Measurements from ENCODE around the gene PRXL2B.

PRXL2B gene

DNA sequence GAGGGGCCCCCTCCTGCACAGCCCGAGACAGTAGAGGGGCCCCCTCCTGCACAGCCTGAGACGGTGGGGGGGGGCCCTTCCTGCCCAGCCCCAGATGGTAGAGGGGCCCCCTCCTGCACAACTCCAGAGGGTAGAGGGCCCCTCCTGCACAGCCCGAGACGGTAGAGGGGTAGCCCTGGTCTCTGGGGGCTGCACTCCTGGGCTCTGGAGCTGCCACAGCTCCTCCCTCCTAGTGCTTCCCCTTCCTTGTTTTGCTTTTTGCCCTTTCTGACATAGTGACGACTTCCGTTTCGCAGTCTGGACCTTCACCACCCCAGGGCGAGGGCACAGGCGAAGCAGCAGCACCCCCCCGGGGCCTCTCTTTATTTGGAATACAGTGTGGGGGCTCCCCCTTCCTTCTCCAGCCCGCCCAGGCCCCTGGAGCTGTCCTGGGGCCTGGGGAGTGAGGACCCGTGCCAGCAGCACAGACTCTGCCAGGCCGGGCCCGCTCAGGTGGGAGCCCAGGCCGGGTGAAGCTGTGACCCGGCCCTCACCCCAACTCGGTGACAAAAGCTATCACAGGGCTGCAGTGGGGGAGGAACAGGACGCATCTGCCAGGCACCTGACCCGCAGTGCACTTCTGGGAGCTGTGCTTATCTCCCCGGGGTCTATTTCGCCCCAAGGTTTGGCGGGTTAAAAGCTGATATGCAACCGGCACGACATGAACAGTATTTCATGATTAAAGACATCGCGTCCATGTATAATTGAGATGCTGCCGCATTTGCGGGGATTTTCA lies 1.1 kb upstream of the PRXL2B start:
- DNase-seq (ENCODE audit: low read depth): peak; percentile 57

DNA sequence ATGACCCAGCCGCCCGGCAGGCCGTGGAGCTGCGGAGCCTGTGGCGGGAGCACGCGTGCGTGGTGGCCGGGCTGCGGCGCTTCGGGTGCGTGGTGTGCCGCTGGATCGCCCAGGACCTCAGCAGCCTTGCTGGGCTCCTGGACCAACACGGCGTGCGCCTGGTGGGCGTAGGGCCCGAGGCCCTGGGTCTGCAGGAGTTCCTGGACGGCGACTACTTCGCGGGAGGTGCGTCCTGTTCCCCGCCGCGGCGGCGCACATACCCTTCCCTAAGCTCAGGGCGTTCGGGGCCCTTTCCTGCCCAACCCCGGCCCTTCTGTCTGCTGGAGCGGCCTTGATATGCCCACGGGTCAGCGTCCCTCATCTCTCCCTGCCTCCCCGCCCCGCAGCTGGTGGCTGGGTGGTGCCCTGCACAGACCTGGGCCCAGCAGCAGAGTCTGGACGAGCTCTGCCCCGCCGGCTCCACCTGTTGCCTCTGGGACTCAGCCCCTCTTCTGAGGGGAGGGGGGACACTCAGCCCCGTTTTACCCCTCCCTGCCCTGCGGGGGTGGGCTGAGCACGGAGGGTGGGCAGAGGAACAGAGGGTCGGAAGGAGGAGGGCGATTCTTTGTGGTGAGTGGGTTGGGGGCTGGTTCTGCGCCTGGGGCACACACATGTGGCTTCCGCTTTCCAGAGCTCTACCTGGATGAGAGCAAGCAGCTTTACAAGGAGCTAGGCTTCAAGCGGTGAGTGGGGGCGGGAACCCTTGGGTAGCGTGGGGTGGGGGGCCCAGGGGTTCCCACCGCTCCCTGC lies 688 bp downstream of the PRXL2B start:
- no peak for DNase-seq (ENCODE audit: low read depth)

DNA sequence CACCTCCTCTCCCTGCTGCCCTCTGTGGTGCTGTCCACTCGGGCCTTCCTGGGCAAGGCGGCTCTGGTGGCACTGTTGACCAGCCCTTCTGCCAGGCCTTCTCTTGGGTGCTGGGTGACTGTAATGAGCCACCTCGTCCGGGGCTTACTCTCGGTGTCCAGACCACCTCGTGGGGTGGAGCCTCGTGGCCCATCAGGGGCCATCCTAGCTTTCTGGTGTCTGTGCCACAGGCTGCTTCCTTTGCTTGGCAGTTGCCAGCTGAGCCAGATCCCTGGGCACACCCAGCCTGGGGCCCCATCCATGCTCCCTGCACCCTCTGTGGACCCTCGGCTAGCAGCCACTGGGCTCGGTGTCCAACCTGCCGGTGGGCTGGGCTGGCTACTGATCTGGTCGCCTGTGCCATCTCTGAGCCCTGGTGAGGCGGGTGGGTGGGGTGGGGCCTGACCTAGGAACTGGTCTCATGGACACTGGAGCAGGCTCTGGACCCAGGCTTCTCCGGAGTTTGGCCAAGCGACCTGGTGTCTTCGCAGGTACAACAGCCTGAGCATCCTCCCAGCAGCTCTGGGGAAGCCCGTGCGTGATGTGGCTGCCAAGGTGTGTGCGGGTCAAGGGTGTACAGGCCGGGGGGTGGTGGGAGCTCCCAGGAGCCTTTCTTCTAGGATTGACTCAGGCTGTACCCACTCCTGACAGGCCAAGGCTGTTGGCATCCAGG lies 1.4 kb downstream of the PRXL2B start:
- no peak for DNase-seq (ENCODE audit: low read depth)

DNA sequence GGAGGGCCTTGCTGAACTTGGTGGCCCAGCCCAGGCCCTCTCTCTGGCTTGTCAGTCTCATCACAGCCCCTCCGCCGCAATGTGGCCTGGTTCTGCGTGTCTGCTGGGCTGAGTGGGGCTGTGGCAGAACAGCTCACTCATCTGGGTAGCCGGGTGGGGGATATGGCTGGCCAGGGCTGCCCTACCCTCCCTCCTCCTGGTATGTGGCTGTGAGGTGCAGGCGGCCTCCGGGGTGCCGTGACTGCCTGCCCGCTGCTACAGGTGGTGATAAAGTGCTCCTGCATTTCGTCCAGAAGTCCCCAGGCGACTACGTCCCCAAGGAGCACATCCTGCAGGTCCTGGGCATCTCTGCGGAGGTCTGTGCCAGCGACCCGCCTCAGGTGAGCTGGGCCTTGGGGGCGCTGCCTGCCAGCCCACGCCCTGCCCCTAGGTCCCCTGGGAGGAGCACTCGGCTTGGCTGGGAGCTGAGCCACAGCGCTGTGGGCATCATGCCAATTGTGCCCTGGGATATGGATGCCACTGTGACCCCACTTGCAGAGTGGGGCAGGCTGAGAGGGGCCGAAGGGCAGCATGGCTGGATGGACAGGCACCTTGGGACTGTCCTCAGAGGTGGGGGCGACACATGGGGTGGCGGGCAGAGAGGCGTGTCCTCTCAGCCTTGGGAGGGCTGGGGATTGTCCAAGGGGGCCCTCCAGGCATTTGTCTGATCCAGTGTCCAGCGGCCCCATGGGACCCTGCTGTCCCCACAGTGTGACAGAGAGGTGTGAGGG lies 2.3 kb downstream of the PRXL2B start:
- no peak for DNase-seq (ENCODE audit: low read depth)

DNA sequence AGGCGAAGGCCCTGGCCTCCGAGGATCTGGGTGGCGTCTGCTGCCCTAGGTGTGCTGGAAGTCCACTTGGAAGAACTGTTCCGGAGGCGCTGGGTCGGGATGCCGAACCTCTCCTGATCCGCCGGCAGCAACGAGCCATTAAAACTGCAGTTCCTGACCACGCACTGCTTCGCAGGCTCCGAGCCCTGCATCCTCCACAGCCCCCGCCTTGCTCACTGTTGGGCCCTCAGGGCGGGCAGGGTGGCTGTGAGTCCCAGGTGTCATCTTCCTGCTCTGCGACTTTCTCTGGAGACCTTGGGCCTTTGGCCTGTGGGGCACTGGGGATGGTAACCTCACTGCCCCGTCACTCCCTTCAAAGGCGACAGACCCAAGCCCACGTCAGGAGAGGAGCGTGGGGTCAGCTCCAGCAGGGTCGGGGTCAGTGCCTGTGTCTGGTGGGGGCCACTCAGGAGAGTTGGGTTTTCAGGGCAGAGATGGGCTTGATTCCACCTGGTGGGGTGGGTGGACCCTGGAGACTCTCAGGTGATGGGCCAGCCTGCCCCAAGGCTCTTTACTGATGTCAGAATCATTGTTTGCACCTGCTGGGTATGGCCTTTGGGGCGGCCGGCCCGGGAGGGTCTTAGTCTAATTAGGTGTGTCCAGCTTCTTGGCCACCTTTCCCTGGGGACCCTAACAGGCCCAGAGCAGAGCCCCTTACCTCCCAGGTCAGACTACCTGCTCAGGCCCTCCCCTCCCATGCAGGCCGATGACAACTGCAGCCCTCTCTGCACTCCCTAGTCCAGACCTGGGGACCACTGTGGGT lies 3.1 kb downstream of the PRXL2B start:
- DNase-seq (ENCODE audit: low read depth): no peak

DNA sequence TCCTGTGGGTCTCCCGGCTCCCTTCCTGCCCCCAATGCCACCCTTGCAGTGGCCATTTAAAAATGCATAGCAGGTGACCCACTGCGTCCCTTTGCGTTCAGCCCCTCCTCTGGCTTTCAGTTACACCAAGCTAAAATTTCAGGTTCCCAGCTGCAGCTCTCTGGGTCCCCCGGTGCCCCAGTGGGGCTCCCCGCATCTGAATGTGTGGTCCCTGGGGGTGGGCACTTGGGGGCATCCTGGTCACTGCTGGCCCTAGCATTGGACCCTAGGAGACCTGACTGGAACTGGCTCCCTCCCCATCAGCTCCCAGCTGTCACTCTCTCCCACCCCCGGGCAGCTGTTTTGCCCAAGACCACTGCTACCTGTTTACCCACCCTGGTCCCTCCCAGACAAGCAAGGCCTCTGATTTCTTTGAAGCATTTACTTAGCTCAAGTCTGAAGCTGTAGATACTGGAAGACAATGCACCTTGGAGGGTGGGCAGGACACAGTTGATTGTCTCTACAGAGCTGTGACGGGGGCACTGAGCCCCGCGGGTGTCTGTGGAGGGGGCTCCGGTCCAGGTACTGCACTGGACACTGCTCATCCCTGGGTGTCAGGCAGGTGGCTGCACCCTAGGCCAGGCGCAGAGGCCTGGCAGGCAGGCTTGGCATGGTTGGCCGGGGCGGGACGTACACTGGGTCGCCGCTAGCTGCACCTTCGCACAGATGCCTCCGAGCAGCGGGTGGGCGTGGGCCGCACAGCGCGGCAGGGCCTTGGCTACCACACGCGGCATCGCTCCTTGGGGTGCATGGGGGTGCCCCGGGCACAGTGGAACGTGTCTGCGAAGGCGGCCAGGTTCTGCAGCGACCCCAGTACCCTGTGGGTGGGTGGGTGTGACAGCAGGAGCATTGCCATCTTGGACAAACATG lies 3.9 kb downstream of the PRXL2B start:
- no peak for DNase-seq (ENCODE audit: low read depth)

DNA sequence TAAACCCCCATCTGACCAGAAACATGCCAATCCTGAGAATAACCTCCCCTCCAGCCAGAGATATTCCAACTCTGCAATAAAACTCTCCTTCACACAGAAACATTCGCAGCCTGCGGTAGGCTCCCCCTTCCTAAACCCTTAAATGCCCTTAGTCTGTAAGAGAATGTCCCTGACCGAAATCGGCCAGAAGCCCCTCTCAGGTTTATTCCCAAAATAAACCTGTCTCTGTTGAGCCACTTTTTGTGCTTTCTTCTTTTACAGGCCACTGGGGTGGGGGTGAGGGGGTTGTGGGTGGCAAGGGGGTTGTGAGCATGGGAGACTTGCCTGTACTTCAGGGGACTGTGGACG lies 4.6 kb downstream of the PRXL2B start:
- DNase-seq (ENCODE audit: low read depth): no peak

DNA sequence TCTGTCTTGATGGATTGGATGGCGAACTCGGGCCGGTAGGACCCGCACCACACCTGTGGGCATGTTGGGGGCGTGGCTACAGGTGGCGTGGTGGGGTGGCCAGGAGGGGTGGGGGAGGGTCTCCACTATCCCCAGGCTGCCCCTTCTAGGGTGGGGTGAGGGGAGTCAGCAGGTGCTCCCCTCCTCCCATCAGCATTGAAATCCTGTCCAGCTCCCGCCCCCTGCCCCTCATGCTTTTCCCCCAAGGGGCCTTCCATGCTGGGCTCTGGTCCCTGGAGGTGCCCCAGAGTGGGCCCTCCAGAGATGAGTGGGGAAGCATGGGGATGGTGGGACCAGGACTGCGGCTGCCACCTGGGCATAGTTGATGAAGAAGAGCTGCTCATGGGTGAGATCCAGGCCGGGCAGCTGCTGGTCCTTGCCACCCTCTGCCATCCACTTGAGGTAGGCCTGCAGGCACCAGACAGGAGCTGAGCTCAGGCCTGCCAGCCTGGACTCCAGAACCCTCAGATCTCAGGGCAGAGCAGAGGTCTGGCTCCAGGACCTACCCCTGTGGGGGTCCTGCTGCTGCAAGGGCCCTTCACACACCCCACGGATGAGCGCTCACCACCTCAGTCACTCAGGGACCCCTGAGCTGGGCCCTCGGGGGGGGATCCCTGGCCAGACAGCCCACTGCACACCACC lies 5.1 kb downstream of the PRXL2B start:
- no peak for DNase-seq (ENCODE audit: low read depth)

DNA sequence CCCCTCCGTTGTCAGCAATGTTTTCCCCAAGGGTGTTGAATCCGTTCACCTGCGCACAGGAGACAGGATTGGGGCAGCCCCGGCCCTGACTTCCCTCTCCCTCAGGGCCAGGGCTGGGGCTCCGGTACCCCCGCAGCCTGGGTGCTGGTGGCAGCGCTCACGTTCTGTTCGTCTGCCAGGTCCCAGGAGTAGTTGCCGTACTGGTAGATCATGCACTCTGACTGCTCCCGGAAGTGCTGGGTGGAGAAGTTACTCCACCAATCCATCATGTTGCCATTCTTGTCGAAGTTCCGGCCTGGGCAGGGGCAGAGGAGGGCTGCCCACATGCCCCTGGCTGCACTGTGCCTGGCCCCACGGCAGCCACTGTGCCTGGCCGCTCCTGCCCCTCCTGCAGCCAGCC lies 6.1 kb downstream of the PRXL2B start:
- no peak for DNase-seq (ENCODE audit: low read depth)

DNA sequence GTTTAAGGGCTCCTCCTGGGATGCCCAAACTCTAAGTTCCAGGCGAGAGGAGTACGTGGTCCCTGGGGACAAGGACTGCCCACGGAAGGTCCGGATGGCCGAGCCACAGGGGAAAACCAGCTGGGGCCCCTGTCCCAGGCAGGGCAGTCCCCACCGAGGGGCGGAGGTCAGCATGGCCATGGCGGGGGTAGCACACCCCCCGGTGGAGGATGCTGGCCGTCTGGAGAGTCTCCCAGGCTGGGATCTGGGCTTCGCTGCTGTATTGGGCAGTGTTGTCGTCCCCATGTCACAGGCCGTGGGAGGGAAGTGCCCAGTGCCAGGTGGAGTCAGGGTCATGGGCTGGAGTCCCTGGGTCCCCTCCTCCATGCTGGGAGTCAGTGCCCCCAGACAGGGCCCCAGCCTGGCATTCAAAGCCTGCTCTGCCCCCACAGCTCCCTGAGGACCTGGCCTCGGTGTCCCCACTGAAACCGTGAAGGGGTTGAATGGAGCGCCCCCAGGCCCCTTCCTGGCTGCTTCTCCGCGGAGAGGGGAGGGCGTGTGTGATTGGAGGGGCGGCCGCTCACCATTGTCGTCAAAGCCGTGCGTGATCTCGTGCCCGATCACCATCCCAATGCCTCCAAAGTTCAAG lies 6.8 kb downstream of the PRXL2B start:
- DNase-seq (ENCODE audit: low read depth): no peak

DNA sequence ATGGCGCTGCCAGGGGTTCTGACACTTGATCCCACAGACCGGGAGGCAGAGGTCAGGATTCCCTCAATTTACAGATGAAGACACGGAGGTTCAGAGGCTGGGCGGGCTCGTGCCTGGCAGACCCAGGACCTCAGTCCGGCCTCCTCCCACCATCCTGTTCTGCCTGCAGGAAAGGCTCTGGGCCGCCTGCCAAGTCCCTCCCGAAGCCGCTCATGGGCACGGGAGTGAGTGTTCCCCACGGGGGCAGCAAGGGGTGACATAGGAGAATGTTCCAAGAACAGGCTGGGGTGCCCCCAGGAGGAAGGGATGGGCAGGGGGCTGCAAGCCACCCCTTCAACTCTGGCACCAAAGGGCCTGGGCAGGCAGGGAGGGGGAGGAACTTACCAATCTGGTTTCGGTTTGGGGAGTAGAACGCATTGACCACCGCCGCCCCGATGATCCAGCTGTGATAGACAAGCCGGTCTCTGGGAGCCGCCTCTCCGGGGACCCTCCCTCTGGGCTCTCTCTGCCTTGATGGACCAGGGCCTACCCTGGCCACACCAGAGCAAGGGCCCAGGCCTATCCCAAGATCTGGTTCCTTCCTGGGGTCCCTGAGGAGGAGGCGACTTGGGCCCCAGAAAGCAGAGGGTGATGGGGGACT lies 7.5 kb downstream of the PRXL2B start:
- no peak for DNase-seq (ENCODE audit: low read depth)

DNA sequence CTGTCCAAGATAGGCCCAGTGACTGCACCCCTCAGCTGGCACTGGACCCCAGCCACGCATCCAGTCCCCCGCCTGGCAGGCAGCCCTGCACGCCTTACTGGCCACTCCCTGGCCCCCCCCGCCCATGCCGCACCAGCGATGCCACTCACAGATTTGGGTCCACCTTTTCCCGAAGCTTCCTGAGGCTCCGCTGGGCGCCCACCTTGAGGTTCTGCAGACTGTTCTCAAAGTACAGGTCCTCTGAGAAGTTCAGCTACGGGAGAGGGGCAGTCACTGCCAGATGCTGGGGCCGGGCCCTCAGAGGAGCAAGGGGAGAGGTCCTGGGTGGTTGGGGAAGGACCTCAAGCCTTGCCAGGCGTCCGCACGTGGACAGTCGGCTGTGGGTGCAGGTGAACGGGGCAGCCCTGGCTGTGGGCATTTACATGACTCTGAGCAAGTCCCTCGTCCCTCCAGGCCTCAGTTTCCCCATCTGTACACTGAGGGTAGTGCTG lies 8.1 kb downstream of the PRXL2B start:
- no peak for DNase-seq (ENCODE audit: low read depth)

DNA sequence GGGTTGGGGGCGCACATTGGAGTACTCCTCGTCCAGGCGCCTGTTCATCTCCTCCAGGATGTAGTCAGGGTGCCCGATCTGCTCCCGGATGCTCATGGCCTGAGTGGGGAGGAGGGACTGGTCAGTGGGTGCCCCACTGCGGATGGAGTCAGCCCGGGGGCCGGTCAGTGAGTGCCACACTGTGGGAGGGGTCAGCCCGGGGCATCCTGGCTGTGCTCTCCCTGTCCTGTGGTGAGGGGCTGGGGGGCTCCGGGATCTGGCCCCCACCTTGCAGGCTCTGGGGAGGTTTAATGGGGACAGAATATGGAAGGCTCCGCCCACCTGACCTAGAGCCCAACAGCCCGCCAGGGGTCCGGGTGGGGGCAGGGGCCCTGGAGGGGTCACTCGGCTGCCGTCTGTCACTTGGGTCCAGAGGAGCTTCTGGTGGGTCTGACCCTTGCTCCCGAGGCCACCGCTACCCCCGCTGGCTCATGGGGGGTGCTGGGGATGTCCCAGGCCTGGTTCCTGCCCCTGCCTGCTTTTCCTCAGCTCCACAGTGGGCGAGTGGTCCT lies 8.8 kb downstream of the PRXL2B start:
- DNase-seq (ENCODE audit: low read depth): no peak

DNA sequence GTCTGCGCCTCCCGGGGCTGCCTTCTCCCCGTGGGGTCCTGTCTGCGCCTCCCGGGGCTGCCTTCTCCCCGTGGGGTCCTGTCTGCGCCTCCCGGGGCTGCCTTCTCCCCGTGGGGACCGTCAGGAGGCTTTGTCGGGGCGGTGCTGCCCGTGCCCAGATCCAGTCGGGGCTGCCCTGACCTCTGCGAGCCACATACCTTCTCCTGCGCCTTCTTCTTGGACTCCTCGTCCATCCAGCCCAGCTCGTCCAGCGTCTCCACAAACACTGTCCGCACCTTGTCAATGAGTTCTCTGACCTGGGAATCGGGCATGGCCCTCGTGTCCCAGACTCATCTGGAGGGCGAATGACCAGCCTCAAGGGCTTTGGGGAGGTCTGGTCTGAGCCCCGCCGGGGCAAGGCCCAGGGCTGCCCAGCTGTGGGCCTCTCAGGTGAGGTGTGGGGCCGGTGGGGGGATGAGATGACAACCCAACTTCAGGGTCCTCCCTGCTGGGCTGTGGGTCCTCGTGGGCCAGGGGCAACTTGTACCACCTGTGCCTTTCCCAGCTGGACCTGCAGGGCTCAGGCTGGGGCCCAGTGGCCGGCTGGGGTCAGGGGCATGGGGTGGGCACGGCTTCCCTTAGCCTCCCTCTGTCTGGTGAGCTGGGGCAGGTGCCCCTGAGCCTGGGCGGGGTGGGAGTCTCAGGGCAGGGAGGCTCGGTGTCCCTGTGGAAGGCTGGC lies 9.4 kb downstream of the PRXL2B start:
- no peak for DNase-seq (ENCODE audit: low read depth)

DNA sequence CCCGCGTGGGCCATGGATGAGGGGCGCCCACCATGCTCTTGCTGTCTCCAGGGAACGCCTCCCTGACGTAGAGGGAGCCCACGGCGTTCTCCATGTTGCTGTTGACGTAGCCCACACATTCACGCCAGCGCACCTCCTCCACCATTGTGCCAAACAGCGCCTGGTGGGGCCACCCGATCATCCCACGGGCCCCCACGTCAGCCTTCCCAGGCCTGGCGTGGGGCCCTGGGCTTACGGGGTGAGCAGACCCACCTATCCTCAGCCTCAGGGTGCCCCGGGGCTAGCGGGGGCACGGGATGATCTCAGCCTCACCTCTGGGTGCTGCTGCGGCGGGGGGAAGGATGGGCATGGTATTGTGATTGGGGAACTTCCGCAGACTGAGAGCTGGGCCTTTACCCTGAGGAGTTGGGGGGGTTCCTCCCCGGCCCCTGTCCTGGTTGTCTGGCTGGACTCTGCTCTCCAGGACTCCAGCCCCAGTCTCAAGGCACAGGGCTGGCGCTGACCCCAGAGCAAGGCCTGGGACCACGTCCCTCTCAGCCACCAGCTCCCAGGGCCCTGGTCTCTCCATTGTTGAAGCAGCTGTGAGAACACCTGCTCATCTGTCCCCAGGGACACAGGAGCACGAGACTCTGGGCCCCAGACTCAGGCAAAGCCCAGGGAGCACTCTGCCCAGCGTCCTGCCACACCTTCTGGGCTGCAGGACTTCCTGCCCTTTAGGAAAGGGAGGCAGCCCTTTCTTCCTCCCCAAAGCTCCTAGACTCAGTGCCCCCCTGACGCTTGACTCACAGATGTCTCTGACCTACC lies 10.2 kb downstream of the PRXL2B start:
- DNase-seq (ENCODE audit: low read depth): no peak

DNA sequence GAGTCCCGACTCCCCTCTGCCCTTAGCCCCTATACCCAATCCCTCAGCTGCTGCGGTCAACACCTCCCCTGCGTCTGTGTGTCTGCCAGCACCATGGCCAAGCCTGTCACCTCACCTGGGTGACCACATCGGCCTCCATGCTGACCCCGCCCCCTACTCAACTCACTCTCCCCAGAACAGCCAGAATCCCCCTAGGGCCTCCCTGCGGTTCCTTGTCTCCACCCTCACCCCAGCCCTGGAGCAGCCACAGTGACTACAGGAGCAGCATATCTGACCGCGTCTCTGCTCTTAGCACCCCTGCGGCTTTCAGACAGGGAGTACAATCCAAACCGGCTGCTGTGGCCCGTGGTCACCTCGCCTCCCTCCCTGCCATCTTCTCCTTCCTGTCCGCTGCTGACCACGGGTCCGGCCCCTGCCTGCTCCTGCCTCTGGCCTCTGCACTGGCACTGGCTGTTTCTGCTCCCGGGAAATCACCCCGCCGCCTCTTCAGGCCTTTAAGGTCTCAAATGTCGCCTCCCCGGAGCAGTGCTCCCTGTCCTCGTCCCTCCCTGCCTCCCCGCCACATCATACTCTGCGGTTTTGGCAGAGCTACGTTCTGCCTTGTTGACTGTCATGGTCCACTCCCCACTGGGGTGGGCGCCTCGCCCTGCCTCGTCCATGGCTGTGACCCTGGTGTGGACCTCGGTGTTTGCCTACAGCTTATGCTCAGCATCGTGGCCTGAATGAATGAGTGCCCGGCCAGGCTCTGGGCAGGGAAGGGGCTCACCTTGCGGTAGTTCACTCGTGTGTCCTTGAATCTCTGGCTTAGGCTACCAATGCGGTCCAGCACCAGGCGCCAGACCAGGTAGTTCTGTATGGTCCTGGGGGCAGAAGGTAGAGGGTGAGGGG lies 11.1 kb downstream of the PRXL2B start:
- no peak for DNase-seq (ENCODE audit: low read depth)
